NCI-H748 (cell line): ENCODE results near the gene CYP2C18.
A peak's percentile ranks its signal among the peaks of the same experiment; 100 is the strongest.
"Not testable (repeated sequence)": the region's sequence is repeated elsewhere in the genome, so short reads cannot be mapped to it uniquely, and the experiment has no call there.

ENCODE experiments used
- DNase-seq: peaks from one replicate; lab custom pipeline; 2025; ENCODE audit not compliant: unreplicated experiment; lab: John Stamatoyannopoulos, UW

Gene CYP2C18

DNA sequence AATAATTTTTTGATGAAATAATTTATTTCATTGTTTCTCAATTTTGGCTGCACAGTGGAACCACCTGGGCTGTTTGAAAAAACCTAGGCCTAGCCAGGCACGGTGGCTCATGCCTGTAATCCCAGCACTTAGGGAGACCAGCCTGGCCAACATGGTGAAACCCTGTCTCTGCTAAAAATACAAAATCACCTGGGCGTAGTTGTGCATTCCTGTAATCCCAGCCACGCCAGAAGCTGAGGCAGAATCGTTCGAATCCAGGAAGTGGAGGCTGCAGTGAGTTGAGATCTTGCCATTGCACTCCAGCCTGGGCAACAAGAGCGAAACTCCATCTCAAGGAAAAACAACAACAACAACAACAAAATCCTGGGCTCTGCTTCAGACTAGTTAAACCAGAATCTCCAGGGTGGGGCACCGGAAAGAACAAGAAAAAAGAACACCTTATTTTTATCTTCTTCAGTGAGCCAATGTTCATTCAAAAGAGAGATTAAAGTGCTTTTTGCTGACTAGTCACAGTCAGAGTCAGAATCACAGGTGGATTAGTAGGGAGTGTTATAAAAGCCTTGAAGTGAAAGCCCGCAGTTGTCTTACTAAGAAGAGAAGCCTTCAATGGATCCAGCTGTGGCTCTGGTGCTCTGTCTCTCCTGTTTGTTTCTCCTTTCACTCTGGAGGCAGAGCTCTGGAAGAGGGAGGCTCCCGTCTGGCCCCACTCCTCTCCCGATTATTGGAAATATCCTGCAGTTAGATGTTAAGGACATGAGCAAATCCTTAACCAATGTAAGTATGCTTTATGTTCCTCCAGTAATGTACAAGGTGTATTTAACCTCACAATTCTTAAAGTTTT is at the start of gene CYP2C18:
Gene CYP2C18 (plus strand): TSS at position 516 of the 841 bp plus-strand sequence. CDS start 91 bp downstream, at position 607.
- DNase-seq = no peak

DNA sequence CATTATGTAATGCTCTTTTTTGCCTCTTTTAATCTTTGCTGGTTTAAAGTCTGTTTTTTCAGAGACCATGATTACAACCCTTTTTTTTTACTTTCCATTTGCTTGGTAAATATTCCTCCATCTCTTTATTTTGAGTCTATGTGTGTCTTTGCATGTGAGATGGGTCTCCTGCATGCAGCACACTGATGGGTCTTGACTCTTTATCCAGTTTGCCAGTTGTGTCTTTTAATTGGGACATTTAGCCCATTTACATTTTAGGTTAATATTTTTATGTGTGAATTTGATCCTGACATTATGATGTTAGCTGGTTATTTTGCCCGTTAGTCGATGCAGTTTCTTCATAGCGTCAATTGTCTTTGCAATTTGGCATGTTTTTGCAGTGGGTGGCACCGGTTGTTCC is 45.4 kb upstream of the CYP2C18 start:
- not testable (repeated sequence) for DNase-seq

DNA sequence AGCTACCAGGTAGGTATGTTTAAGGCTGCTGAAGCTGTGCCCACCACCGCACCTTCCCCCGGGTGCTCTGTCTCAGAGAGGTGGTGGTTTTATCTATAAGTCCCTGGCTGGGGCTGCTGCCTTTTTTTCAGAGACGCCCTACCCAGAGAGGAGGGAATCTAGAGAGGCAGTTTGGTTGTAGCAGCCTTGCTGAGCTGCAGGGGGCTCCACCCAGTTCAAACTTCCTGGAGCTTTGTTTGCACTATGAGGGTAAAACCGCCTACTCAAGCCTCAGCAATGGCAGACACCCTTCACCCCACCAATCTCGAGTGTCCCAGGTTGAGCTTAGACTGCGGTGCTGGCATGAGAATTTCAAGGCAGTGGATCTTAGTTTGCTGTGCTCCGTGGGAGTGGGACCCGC is 43.6 kb upstream of the CYP2C18 start:
- DNase-seq = no peak

DNA sequence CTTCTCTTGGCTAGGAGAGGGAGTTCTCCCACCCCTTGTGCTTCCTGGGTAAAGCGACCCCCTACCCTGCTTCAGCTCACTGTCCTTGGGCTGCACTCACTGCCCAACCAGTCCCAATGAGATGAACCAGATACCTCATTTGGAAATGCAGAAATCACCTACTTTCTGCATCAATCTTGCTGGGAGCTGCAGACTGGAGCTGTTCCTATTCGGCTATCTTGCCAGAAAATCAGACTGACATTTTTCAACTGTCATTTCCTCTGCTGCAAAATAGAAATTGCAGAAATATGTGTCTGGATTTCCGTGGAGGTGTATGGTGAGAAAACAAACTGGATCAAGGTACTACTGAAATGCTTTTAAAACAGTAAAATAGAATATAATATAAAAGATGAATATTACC is 43.0 kb upstream of the CYP2C18 start:
- DNase-seq = no peak

DNA sequence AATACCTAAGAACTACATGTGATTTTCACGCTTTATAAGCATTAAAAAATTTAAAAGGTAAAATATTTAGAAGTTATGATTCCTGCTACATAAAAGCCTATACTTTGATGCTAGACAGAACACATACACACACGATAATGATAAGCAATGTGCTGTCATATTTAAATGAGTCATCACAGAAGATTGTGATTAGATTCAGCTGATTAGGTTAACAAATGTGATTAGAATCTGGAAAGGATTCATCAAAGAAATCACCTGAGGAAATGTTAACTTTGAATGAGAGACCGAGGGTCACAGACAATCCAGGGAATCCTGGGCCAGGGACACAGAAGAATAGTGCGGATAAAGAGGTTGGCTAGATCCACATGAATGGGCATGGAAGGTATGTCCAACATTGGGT is 42.0 kb upstream of the CYP2C18 start:
- no peak for DNase-seq

DNA sequence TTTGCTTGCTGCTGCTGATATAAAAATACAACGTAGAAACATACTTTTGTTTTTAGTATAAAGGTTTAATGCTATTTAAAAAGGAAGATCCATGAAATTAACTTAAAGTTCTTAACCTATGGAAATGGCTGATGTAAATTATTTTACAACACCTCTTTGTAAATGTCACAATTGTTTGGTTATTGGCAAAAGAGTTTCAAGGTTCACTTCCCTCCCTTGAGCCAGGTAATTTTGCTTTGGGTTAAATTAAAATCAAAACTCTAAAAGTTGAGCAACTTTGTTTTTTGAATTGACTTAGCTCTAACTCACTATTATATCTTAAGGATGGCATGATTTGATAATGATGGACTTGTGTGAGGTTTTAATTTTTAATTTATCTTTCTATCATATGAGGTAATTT is 39.2 kb upstream of the CYP2C18 start:
- no peak for DNase-seq

DNA sequence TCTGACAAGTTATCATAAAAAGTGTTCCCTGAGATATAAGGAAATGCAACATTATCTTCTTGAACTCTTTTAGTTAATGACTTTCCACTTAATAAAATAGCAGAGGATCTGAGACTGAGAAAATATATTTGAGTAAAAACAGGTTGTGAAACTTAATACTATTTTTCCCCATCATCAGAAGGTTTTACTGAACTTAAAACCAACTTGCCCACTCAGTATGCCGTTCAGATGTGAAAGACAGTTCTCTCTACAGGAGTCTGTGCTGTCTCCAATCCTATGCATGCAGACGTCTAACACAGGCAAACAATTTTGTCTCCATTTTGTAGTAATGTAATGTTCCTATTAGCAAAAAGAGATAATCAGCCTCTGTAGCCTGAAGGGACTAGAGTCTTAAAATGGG is 38.2 kb upstream of the CYP2C18 start:
- no peak for DNase-seq

DNA sequence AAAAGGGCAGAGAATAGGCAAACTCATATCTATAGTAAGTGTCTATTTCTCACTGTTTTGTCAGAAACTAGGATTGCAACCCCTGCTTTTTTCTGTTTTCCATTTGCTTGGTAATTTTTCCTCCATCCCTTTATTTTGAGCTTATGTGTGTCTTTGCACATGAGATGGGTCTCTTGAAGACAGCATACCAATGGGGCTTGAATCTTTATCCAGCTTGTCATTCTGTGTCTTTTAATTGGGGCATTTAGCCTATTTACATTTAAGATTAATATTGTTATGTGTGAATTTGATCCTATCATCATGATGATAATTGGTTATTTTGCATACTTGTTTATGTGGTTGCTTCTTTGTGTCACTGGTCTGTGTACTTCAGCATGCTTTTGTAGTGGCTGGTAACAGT is 28.3 kb upstream of the CYP2C18 start:
- not testable (repeated sequence) for DNase-seq

DNA sequence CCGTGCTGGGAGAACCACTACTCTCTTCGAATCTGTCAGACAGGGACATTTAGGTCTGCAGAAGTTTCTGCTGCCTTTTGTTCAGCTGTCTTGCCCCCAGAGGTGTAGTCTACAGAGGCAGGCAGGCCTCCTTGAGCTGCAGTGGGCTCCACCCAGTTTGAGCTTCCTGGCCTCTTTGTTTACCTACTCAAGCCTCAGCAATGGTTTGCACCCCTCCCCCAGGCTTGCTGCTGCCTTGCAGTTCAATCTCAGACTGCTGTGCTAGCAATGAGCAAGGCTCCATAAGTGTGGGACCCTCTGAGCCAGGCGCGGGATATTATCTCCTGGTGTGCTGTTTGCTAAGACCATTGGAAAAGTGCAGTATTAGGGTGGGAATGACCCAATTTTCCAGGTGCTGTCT is 20.5 kb upstream of the CYP2C18 start:
- not testable (repeated sequence) for DNase-seq

DNA sequence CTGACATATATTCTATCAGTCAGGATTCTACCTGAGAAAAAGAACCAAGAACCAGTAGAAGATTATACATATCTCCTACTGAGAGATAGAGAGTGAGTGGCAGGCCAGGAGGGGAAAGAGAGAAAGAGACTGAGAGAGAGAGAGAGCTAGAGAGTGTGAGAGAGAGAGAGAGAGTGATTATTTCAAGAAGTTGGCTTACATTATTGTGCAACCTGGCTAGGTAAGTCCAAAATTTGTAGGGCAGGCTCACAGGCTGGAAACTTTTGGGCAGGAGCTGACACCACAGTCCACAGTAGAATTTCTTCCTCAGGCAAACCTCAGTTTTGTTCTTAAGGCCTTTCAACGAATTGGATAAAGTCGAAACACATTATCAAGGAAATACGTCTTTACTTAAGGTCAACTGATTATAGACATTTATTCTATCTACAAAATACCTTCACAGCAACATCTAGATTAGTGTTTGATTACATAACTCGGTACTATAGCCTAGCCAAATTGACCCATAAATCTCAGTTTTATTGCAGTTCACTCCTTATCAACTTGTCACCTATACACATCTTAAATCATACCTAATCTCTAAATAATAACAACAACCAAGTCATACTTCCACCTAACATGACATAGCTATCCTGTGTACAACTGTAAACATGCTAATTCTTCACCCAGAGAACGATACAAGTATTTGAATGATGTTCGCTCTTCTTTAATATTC is 17.0 kb upstream of the CYP2C18 start:
- no peak for DNase-seq

DNA sequence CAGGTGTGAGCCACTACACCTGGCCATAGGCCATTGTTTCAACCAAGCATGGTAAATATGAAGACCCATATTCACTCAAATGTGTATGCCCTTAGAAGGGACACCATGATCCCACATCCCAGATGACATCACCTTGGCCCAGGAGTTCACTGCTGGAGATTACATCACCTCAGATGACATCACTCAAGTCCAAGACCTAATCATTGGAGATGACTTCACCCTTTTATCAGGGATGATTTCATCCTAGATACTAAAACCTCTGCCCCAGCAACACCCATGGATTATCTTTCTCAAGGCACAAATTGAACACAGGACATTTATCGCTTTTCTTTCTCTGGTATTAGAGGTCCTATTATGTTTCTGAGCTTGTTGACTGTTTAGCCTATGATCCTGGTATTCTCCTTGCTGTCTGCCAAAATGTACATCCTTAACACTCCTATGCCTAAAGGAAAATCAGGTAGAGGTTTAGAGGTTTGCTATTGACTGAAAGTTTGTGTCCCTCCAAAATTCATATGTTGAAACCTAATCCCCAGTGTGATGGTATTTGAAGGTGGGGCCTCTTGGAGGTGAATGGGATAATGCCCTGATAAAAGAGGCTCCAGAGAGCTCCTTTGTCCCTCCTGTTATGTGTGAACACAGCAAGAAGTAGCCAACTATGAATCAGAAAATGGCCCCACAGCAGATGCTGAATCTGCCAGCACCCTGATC is 9.8 kb upstream of the CYP2C18 start:
- no peak for DNase-seq

DNA sequence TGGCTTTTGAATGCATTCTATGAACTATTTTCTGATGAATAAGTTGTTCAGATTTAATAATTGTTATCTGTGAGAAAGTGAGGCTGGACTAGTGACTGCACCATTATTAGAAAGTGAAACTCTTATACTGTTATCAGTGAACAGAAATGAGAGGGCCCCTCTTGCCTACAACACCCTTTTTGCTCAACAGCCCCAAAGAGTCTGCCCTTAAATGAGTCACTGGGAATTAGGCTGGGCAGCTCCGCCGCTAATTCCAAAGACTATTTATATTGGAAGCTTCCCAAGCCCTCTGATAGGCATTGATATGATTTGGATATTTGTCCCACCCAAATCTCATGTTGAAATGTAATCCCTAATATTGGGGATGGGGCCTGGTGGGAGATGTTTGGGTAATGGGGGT is 7.0 kb upstream of the CYP2C18 start:
- no peak for DNase-seq

DNA sequence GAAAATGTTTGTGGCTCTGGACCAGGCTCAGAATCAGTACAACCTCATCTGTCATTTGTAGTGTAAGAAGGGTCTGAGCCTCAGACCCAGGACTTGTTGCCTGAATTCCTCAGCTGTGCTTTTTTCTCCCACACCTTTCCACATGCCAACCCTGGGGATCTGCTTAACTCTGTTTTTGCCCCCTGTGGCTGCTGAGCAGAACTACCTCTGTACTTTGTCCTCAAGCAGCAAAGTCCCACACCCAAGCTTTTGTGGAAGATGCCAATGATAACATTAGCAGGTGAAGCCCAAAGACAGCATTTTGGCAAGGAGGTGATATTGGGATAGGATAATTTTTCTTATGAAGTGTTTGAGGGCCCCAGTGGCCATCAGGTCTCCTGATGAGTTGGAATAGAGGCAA is 5.8 kb upstream of the CYP2C18 start:
- DNase-seq = no peak

DNA sequence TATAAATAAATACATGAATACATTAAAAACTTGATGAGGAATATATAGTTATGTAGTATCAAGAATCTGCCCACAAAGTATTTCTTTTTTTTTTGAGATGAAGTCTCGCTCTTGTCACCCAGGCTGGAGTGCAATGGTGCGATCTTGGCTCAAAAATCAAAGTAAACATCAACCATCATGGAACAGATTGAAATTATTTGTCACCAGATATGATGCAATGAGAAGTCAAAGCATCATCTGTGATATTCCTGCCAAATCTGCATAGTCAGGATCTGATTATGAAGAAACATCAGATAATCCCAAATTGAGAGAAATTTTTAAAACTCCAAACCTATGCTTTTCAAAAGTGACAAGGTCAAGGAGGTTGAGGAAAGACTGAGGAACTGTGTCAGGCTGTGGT is 5.1 kb upstream of the CYP2C18 start:
- DNase-seq = no peak

DNA sequence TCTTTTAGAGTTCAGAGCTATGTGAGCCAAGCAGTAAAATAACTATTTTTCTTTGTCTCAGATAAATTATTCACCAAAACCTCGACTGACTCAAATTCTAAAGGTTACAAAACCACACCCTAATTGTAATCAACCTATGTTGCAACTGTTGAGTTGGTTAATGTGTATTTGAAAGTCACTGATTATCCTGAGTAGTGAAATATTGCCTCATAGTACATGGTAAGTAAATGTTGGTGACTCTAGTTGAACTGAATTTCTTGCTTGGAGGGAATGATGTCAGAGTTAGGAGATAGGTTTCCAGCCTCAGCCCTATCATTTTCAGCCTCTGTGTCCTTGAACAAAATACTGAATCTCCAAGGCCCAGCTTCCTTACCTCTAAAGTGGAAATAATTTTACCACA is 3.0 kb upstream of the CYP2C18 start:
- DNase-seq = peak; percentile 30

DNA sequence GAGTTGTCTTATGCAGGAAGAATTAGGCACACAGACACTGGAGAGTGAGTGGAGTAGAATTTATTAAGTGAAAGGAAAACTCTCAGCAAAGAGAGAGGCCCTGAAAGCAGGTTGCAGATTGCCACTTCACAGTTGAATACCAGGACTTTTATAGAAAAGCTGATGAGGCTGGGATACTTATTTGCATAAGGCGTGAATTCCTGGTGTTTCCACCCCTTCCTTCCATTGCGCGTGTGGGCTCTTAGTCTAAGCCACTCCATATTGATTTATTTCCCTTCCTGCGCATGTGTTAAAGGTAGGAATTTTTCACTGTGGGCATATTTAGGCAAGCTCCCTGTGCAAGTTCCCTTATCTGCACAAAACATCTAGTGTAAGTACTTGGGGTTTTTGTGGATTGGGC is 893 bp upstream of the CYP2C18 start:
- peak; percentile 76 for DNase-seq

DNA sequence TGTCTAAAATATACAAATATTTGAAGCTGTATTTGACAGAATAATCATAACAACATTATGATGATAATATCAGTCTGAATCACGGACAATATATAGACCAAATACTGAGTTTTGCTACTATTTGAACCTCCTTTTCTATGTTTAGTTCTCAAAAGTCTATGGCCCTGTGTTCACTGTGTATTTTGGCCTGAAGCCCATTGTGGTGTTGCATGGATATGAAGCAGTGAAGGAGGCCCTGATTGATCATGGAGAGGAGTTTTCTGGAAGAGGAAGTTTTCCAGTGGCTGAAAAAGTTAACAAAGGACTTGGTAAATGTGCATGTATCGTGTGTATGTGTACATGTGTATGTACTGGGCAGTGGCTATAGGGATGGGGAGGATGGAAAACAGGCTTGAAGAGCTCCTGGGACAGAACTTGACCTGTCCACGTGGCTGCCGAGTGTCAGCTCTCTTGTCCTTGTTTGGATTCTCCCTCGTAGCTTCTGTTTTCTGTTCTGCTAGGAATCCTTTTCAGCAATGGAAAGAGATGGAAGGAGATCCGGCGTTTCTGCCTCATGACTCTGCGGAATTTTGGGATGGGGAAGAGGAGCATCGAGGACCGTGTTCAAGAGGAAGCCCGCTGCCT is 4.2 kb downstream of the CYP2C18 start:
- no peak for DNase-seq

DNA sequence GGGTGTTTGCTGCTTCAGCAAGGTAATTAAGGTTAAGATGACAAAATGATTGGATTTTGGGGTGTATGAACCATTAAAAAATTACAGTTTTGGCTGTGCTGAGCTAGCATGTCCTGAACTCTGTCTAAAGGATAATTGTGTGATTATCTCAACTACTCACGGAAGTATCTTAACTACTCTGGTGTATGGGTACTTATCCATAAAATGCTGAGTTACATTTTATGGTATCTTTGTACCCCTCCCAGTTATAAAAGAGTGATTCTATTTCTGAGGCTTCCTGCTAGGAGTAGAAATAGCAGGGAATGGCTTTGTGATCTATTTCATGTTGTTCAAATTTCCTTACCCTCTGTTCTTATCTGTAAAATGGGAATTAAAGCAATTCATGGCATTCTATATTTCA is 22.6 kb downstream of the CYP2C18 start:
- no peak for DNase-seq

DNA sequence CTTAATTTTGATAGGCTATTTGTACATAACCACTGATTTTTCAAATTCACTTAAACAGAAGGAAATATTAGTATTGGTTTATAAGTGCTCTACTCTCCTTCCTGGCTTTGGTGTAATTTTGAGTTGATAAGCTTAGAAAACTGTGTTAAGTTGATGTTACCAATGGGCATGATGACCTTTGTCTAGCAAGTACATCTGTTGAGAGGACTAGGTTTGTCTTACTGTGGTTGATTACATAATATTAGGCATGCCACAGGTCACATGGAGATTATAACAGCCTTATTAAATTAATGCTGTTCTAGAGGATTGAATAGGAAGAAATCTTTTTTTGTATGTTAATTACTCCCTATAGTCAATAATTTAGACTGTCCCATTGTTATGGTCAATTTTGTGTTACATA is 27.0 kb downstream of the CYP2C18 start:
- no peak for DNase-seq

DNA sequence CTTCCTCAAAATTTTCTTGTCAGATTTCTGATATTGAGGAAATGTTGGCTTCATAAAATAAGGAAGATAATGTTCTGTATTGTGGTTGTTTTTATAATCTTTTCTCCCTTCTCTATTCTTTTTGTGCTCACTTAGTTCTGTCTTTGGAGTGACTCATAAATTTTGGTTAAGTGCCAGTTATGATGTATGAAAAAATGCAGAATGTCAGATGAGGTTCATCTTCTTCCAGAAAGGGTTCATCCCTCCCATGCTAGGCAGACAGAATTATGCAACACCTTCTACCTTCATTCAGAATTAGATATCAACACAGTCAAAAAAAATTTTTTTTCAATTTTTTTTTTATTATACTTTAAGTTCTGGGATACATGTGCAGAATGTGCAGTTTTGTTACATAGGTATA is 42.3 kb downstream of the CYP2C18 start:
- DNase-seq = no peak

DNA sequence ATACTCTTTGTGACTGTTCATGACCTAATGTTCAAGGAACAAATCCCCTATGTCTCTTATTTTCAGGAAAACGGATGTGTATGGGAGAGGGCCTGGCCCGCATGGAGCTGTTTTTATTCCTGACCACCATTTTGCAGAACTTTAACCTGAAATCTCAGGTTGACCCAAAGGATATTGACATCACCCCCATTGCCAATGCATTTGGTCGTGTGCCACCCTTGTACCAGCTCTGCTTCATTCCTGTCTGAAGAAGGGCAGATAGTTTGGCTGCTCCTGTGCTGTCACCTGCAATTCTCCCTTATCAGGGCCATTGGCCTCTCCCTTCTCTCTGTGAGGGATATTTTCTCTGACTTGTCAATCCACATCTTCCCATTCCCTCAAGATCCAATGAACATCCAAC is 51.7 kb downstream of the CYP2C18 start:
- no peak for DNase-seq
